Ovary (tissue), 9 donors: Measurements from ENCODE around the gene PRTG. TPM values are rescaled to one million over a fixed set of nuclear protein-coding genes. Genes with fewer than 3 reads are reported as not detected.
"Not testable (repeated sequence)": the region's sequence is repeated elsewhere in the genome, so short reads cannot be mapped to it uniquely, and the experiment has no call there.

Experiments
- DNase-seq, 5 donors: peaks; one replicate each; pipeline ENCODE4 v3.0.0-alpha.2; 2019 to 2020
- H3K27ac ChIP-seq, 2 donors: fragments of 200-600 bp; one replicate each; pipeline versions ENCODE4 v1.5.1 to v1.8.0; 2019 to 2022
- H3K27me3 ChIP-seq: fragments of 200-600 bp; one replicate; pipeline ENCODE4 v1.8.0; 2022
- H3K36me3 ChIP-seq: fragments of 200-600 bp; sonication (generic); one replicate; pipeline ENCODE4 v1.5.1; 2019
- H3K4me1 ChIP-seq: one replicate; pipeline ENCODE4 v1.8.1; 2013; ENCODE audit warnings: mild to moderate bottlenecking, moderate library complexity; ENCODE audit not compliant: insufficient read depth
- H3K4me3 ChIP-seq: fragments of 200-600 bp; sonication (generic); one replicate; pipeline ENCODE4 v1.5.1; 2017
- H3K9me3 ChIP-seq, 2 donors: fragments of 200-600 bp in 1 of 2; sonication (generic) in 1 of 2; one replicate each; pipeline versions ENCODE4 v1.5.1 to v1.8.1; 2013 to 2019; ENCODE audit warnings: mild to moderate bottlenecking in 1 of 2, moderate library complexity in 1 of 2
- EP300 ChIP-seq: sonication (generic); formaldehyde crosslinking; IDR thresholded peaks from one replicate; pipeline ENCODE4 v1.6.1; 2017; ENCODE audit warnings: antibody characterized with exemption
- POLR2A ChIP-seq: fragments of 450-650 bp; IDR thresholded peaks from one replicate; pipeline ENCODE4 v1.6.1; 2017; ENCODE audit warnings: antibody characterized with exemption, mild to moderate bottlenecking, moderate library complexity
- WGBS, 3 donors: extraction: QIAGEN DNeasy Blood & Tissue Kit in 1 of 3; methylation state at CpG; one replicate each; pipeline versions ENCODE4 v1.1.5 to v1.1.7; 2013 to 2017; 5-methylcytosine and 5-hydroxymethylcytosine counted together
- intact Hi-C, 4 donors: fragments of 100-400 bp; cut with DNase I; formaldehyde crosslinking; loops; one replicate each; pipeline versions ENCODE4 v1.11.0 to v1.15.1; 2022 to 2023
- polyA plus RNA-seq, 2 donors: library from polyadenylated mRNA; stranded (reverse); fragments of 200-250 nt in 1 of 2; fragments of 350-450 nt in 1 of 2; fragmentation: Illumina TruSeq in 1 of 2; extraction: RNeasy Lipid Tissue Mini Kit (QIAGEN cat#74804) in 1 of 2; gene quantifications; one replicate each; pipeline ENCODE4 v1.2.3, GENCODE V29; 2013 to 2014
- total RNA-seq, 7 donors: library from RNA; depleted of rRNA in 2 of 7; stranded (reverse); fragments of >200 nt in 2 of 7; fragmentation: NEBNext Ultra II Directional in 3 of 7; extraction: Animal tissue kit (Norgen Biotek cat#: 25700) in 3 of 7; gene quantifications; one replicate each; pipeline versions ENCODE4 v1.1.0 to v1.2.4, GENCODE V29; 2016 to 2023
- TF ChIP-seq, protein P1 (sequence below), 3 donors: fragments of 450-650 bp in 2 of 3; fragments of 200-600 bp in 1 of 3; IDR thresholded peaks; one replicate each; pipeline versions ENCODE4 v1.5.1 to v1.8.0; 2016 to 2022; ENCODE audit warnings: antibody characterized with exemption in 3 of 3, mild to moderate bottlenecking in 1 of 3
- donor health status: DM: no; HTN: no; CAD: no; lungs with moderate emphysema.
- donor health status: DM: no; HTN: no; CAD: no.
- donor health status: Bipolar disorder and iron deficiency.
- donor health status: DM: yes; HTN: yes; CAD: no.
- donor health status: DM: no; HTN: no; CAD: no.
- donor health status: DM: yes; HTN: yes; CAD: no.

PRTG gene
- total and polyA plus RNA-seq, 9 donors: 1.2 to 9.4 (median 6.1) TPM

DNA sequence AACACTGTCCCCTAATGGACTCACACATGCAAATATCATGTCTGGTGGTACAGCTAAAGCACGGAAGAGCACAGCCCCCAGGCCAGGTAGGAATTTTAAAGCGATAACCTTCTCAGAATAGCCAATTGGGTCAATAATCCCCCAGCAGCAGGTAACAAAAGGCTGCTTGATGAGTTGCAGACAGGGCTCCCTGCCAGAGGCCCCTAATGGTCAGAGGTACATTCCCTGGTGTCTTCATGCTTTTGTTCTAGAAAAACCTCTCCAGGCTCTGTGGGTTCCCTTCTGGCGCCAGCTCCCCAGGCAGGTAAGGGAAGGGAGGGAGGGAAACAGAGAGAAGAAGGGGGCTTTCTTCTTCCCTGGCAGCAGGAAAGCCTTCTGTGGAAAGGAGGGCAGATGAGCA, 43.4 kb upstream of the PRTG start:
- WGBS, 3 donors: 75 to 96% (median 96%) methylated on average over 3 of the region's 3 CpGs
- no peaks in the 10 kb centered on the region for H3K4me1 ChIP-seq
- H3K9me3 ChIP-seq: no peaks in the 10 kb centered on the region
- TF ChIP-seq, protein P1, sequence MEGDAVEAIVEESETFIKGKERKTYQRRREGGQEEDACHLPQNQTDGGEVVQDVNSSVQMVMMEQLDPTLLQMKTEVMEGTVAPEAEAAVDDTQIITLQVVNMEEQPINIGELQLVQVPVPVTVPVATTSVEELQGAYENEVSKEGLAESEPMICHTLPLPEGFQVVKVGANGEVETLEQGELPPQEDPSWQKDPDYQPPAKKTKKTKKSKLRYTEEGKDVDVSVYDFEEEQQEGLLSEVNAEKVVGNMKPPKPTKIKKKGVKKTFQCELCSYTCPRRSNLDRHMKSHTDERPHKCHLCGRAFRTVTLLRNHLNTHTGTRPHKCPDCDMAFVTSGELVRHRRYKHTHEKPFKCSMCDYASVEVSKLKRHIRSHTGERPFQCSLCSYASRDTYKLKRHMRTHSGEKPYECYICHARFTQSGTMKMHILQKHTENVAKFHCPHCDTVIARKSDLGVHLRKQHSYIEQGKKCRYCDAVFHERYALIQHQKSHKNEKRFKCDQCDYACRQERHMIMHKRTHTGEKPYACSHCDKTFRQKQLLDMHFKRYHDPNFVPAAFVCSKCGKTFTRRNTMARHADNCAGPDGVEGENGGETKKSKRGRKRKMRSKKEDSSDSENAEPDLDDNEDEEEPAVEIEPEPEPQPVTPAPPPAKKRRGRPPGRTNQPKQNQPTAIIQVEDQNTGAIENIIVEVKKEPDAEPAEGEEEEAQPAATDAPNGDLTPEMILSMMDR (IDR thresholded peaks at IDR 0.05): no peak
- H3K27ac ChIP-seq: no peak overlapping the region
- DNase-seq: no peak
- intact Hi-C loops: no loop called here
- no peaks in the 10 kb centered on the region for H3K27me3 ChIP-seq
- no peaks in the 10 kb centered on the region for H3K36me3 ChIP-seq
- no peak overlapping the region for H3K4me3 ChIP-seq

DNA sequence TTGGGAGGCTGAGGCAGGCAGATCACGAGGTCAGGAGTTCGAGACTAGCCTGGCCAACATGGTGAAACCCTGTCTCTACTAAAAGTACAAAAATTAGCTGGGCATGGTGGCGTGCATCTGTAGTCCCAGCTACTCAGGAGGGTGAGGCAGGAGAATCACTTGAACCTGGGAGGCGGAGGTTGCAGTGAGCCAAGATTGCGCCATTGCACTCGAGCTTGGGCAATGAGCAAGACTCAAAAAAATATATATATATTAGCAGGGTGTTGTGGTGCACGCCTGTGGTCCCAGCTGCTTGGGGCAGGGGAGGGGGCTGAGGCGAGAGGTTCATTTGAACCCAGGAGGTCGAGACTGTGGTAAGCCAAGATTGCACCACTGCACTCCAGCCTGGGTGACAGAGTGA, 42.6 kb upstream of the PRTG start:
- DNase-seq, H3K9me3 ChIP-seq, H3K4me1 ChIP-seq, H3K4me3 ChIP-seq, H3K27ac ChIP-seq, H3K27me3 ChIP-seq, intact Hi-C loops, H3K36me3 ChIP-seq: not testable (repeated sequence)
- 93 to 95% (median 95%) methylated on average over 9 of the region's 9 CpGs for WGBS, 3 donors

DNA sequence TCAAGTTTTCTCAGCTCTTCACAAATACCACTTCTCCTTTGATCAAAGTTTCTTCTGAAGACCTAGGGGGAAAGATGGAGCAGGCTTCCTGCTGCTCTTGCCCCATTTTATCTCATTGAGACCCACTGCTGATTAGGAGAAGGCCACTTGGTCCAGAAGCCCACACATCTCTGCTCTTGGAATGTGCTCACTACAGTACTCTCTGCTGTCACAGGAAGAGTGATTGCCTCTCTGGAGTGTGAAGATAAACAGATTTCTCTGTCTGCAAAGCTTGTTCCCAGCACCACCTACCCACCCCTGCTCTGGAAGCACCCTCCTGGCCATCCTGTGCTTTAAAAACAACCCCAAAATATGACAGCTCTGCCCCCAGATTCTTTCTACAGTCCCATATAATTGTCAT, 41.3 kb upstream of the PRTG start:
- intact Hi-C loops: no loop called here
- Histone ChIP-seq H3K4me1 (no peaks in the 10 kb centered on the region), H3K9me3 (no peaks in the 10 kb centered on the region), H3K36me3 (no peaks in the 10 kb centered on the region), H3K27me3 (no peaks in the 10 kb centered on the region), H3K27ac (no peak overlapping the region), H3K4me3 (no peak overlapping the region)
- DNase-seq: no peak
- TF ChIP-seq, protein P1 (IDR thresholded peaks at IDR 0.05): no peak
- no peak for TF ChIP-seq POLR2A
- TF ChIP-seq EP300: no peak

DNA sequence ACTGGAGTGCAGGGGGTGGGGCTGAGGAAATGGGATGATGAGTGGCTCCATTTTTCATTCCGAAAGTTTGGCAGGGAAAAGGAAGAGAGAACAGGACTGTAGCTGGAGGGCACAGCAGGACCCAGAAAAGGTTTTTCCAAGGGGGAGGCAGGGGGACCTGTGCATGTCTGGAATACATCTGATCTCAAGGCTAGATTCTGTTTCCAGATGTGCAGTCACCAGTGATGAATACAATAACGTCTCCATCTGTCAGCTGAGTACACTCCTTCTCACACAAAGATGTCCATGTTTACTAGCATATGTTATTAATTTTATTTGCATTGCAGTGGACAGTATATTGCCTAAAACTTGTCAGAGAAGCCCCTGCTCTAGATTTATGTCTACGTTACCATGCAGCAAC, 39.9 kb upstream of the PRTG start:
- TF ChIP-seq EP300: no peak
- TF ChIP-seq, protein P1 (IDR thresholded peaks at IDR 0.05): no peak
- no peak for TF ChIP-seq POLR2A
- H3K36me3 ChIP-seq: no peaks in the 10 kb centered on the region
- no peaks in the 10 kb centered on the region for H3K27me3 ChIP-seq
- H3K27ac ChIP-seq: no peak overlapping the region
- no peak for DNase-seq
- H3K4me3 ChIP-seq: no peak overlapping the region
- intact Hi-C loops: no loop called here
- no peaks in the 10 kb centered on the region for H3K9me3 ChIP-seq
- no peaks in the 10 kb centered on the region for H3K4me1 ChIP-seq
- WGBS, 3 donors: 64 to 76% (median 76%) methylated on average over 3 of the region's 3 CpGs

DNA sequence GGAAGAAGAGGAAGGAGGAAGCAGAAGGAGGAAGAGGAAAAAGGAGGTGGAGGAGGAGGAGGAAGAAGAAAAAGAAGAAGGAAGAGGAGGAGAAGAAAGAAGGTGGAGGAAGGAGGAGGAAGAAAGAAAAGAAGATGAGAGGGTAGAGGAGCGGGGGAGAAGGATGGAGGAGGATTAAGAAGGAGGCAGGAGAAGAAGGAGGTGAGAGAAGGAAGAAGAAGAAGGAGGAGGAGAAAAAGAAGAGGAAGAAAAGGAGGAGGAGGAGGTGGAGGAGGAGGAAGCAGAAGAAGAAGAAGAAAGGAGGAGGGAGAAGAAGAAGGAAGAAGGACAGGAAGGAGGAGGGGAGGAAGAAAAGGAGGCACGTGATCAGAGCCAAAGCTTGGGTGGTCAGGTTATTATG, 37.3 kb upstream of the PRTG start:
- TF ChIP-seq POLR2A (no peak), EP300 (no peak)
- TF ChIP-seq, protein P1 (IDR thresholded peaks at IDR 0.05): no peak
- 58 to 62% (median 58%) methylated on average over 2 of the region's 2 CpGs for WGBS, 3 donors
- no peak for DNase-seq

More for the DNA sequence above, 37.3 kb upstream of the PRTG start:
- Histone ChIP-seq H3K9me3 (no peaks in the 10 kb centered on the region), H3K4me3 (no peak overlapping the region), H3K27ac (no peak overlapping the region), H3K4me1 (no peaks in the 10 kb centered on the region), H3K36me3 (no peaks in the 10 kb centered on the region), H3K27me3 (no peaks in the 10 kb centered on the region)
- intact Hi-C loops: no loop called here
